Cardiac muscle cell (in vitro differentiated cells and primary cell): ENCODE data around the gene KNOP1. TPM values are rescaled to one million over a fixed set of nuclear protein-coding genes. Genes with fewer than 3 reads are reported as not detected.
A peak's percentile ranks its signal among the peaks of the same experiment; 100 is the strongest.

Experiments used
- DNase-seq, 2 donors: peaks; one replicate each; pipeline versions ENCODE4 v3.0.0 to v3.0.0-alpha.2; 2010 to 2017; ENCODE audit warnings: low read depth in 1 of 2, low spot score in 1 of 2
- H3K27ac ChIP-seq: fragments of 200-600 bp; sonication (generic); 2 replicates; pipeline ENCODE4 v1.5.1; 2016
- H3K27me3 ChIP-seq: fragments of 200-600 bp; sonication (generic); 2 replicates; pipeline ENCODE4 v1.6.0; 2016; ENCODE audit warnings: control low read depth
- H3K36me3 ChIP-seq: fragments of 200-600 bp; sonication (generic); 2 replicates; pipeline ENCODE4 v1.5.1; 2016; ENCODE audit warnings: control low read depth
- H3K4me1 ChIP-seq: fragments of 200-600 bp; sonication (generic); 2 replicates; pipeline ENCODE4 v1.8.1; 2017; ENCODE audit warnings: low read depth, mild to moderate bottlenecking, mixed run types
- H3K4me3 ChIP-seq: fragments of 200-600 bp; sonication (generic); 2 replicates; pipeline ENCODE4 v1.5.1; 2016; ENCODE audit warnings: mild to moderate bottlenecking
- H3K9me3 ChIP-seq: fragments of 200-600 bp; sonication (generic); 2 replicates; pipeline ENCODE4 v1.5.1; 2017; ENCODE audit warnings: low read depth, mild to moderate bottlenecking, control low read depth
- CTCF ChIP-seq: IDR thresholded peaks from 2 replicates; pipeline ENCODE4 v1.5.1; 2012; ENCODE audit warnings: low read depth, mild to moderate bottlenecking, low read length
- polyA plus RNA-seq: library from polyadenylated mRNA; unstranded; fragments of >200 nt; fragmentation: Nextera tagmentation; extraction: Ambion mirVana; gene quantifications from 2 replicates; pipeline ENCODE4 v1.2.1, GENCODE V29; 2016
- total RNA-seq: library from RNA; depleted of rRNA; stranded (reverse); fragments of >200 nt; gene quantifications from 2 replicates; pipeline ENCODE4 v1.2.3, GENCODE V29; 2016

Gene KNOP1
- total RNA-seq (11.1 and 22.9 TPM in 2 replicates), polyA plus RNA-seq (19.6 and 38.5 TPM in 2 replicates)

- Histone ChIP-seq H3K27ac (peak within 1 kb of the TSS; percentile 55), H3K4me3 (peak within 1 kb of the TSS; percentile 96), H3K36me3 (peaks cover 8% of the 10 kb centered on the region), H3K27me3 (no peaks in the 10 kb centered on the region), H3K9me3 (no peaks in the 10 kb centered on the region), H3K4me1 (peaks cover 6% of the 10 kb centered on the region)
- peak; percentile 94 to 95 for DNase-seq
- no peak for TF ChIP-seq CTCF
These were observed at the start of gene KNOP1, which contains the start of gene IQCK for GRCh38 chr16:19717741-19718623. Gene KNOP1, minus strand, starts transcription at chr16:19718227. Its CDS starts 3,192 bp downstream, at chr16:19715035. Gene IQCK, plus strand, starts transcription at chr16:19718271. Its CDS starts 36 bp downstream, at chr16:19718307.

- Histone ChIP-seq H3K27ac (no peak overlapping the region), H3K27me3 (no peaks in the 10 kb centered on the region), H3K36me3 (no peaks in the 10 kb centered on the region), H3K4me1 (no peaks in the 10 kb centered on the region), H3K9me3 (no peaks in the 10 kb centered on the region), H3K4me3 (no peak overlapping the region)
- no peak for DNase-seq
- no peak for TF ChIP-seq CTCF
These were observed 49.5 kb upstream of the KNOP1 start for GRCh38 chr16:19767497-19767896.

- H3K4me1 ChIP-seq: no peaks in the 10 kb centered on the region
- H3K27ac ChIP-seq: no peak overlapping the region
- no peak overlapping the region for H3K4me3 ChIP-seq
- no peaks in the 10 kb centered on the region for H3K27me3 ChIP-seq
- H3K9me3 ChIP-seq: no peaks in the 10 kb centered on the region
- no peak for TF ChIP-seq CTCF
- no peaks in the 10 kb centered on the region for H3K36me3 ChIP-seq
- no peak for DNase-seq
These were observed 49.0 kb upstream of the KNOP1 start for GRCh38 chr16:19766988-19767387.

GRCh38 chr16:19766554-19766884 lies 48.5 kb upstream of the KNOP1 start:
- no peaks in the 10 kb centered on the region for H3K9me3 ChIP-seq
- TF ChIP-seq CTCF: no peak
- DNase-seq: no peak
- H3K27me3 ChIP-seq: no peaks in the 10 kb centered on the region
- no peaks in the 10 kb centered on the region for H3K36me3 ChIP-seq
- no peaks in the 10 kb centered on the region for H3K4me1 ChIP-seq
- no peak overlapping the region for H3K4me3 ChIP-seq
- no peak overlapping the region for H3K27ac ChIP-seq

GRCh38 chr16:19765860-19766553 lies 48.0 kb upstream of the KNOP1 start:
- no peaks in the 10 kb centered on the region for H3K9me3 ChIP-seq
- no peaks in the 10 kb centered on the region for H3K27me3 ChIP-seq
- TF ChIP-seq CTCF: no peak
- no peaks in the 10 kb centered on the region for H3K36me3 ChIP-seq
- DNase-seq: peak in 1 of 2 donors; percentile 42
- no peak overlapping the region for H3K27ac ChIP-seq
- no peaks in the 10 kb centered on the region for H3K4me1 ChIP-seq
- no peak overlapping the region for H3K4me3 ChIP-seq
